GM19438 (cell line): ENCODE data around the gene PDK2.

Source experiments
- ATAC-seq: cut with Tn5 transposase; IDR thresholded peaks from one replicate; pipeline ENCODE4 v1.9.1; 2021; ENCODE audit warnings: low read depth; ENCODE audit not compliant: unreplicated experiment

PDK2 gene

GRCh38 chr17:50113624-50114320 is 18.6 kb downstream of the PDK2 start:
- no peak for ATAC-seq

GRCh38 chr17:50114401-50114800 is 19.2 kb downstream of the PDK2 start:
- no peak for ATAC-seq

- no peak for ATAC-seq
These were observed 19.8 kb downstream of the PDK2 start for GRCh38 chr17:50114849-50115357.

- no peak for ATAC-seq
These were observed 20.6 kb downstream of the PDK2 start for GRCh38 chr17:50115756-50116155.

GRCh38 chr17:50117202-50118051 is 22.3 kb downstream of the PDK2 start:
- no peak for ATAC-seq

- ATAC-seq = no peak
These were observed 23.1 kb downstream of the PDK2 start for GRCh38 chr17:50118076-50118827.

GRCh38 chr17:50118828-50119218 is 23.7 kb downstream of the PDK2 start:
- no peak for ATAC-seq

- no peak for ATAC-seq
These were observed 25.5 kb downstream of the PDK2 start for GRCh38 chr17:50120475-50121253.

GRCh38 chr17:50122945-50123344 is 27.8 kb downstream of the PDK2 start:
- no peak for ATAC-seq

- ATAC-seq = no peak
These were observed 28.6 kb downstream of the PDK2 start for GRCh38 chr17:50123649-50124349.

- no peak for ATAC-seq
These were observed 30.4 kb downstream of the PDK2 start for GRCh38 chr17:50125420-50125997.

- no peak for ATAC-seq
These were observed 32.7 kb downstream of the PDK2 start for GRCh38 chr17:50127697-50128361.

GRCh38 chr17:50128441-50129352 is 33.5 kb downstream of the PDK2 start:
- ATAC-seq = no peak

GRCh38 chr17:50129353-50129727 is 34.2 kb downstream of the PDK2 start:
- ATAC-seq = no peak

GRCh38 chr17:50129728-50130558 is 34.8 kb downstream of the PDK2 start, which contains the start of gene SAMD14:
TSS of gene SAMD14 (minus strand) at chr17:50130160. CDS start at chr17:50124959, 5,201 bp downstream.
- ATAC-seq = no peak

GRCh38 chr17:50130559-50131305 is 35.6 kb downstream of the PDK2 start:
- ATAC-seq = no peak
